Trophoblast cell (in vitro differentiated cells and primary cell): ENCODE measurements around the gene STPG4.
A peak's percentile ranks its signal among the peaks of the same experiment; 100 is the strongest.

Source experiments
- DNase-seq, 2 donors: peaks; one replicate each; pipeline ENCODE4 v3.0.0-alpha.2; 2016
- H2AFZ ChIP-seq: 2 replicates; pipeline ENCODE4 v1.6.1; 2013; ENCODE audit warnings: low read length, moderate library complexity, mild to moderate bottlenecking; ENCODE audit not compliant: insufficient read depth, poor library complexity
- H2AK5ac ChIP-seq: 2 replicates; pipeline ENCODE4 v1.6.1; 2013; ENCODE audit warnings: mild to moderate bottlenecking, low read length
- H2BK120ac ChIP-seq: 2 replicates; pipeline ENCODE4 v1.6.1; 2013; ENCODE audit warnings: low read length, mild to moderate bottlenecking, moderate library complexity; ENCODE audit not compliant: insufficient read depth, poor library complexity
- H2BK12ac ChIP-seq: 2 replicates; pipeline ENCODE4 v1.6.1; 2013; ENCODE audit warnings: mild to moderate bottlenecking, low read length, moderate library complexity
- H2BK5ac ChIP-seq: 2 replicates; pipeline ENCODE4 v1.6.1; 2013; ENCODE audit warnings: low read length, low read depth, moderate library complexity, mild to moderate bottlenecking; ENCODE audit not compliant: poor library complexity
- H3K14ac ChIP-seq: 2 replicates; pipeline ENCODE4 v1.6.1; 2013; ENCODE audit warnings: mild to moderate bottlenecking, low read length
- H3K18ac ChIP-seq: 2 replicates; pipeline ENCODE4 v1.6.1; 2013; ENCODE audit warnings: mild to moderate bottlenecking, low read length
- H3K23ac ChIP-seq: 2 replicates; pipeline ENCODE4 v1.6.1; 2013; ENCODE audit warnings: low read length
- H3K27ac ChIP-seq: 2 replicates; pipeline ENCODE4 v1.5.1; 2013; ENCODE audit warnings: low read depth, mild to moderate bottlenecking, inconsistent platforms, low read length, moderate library complexity
- H3K27me3 ChIP-seq: 2 replicates; pipeline ENCODE4 v1.6.1; 2013; ENCODE audit warnings: inconsistent platforms, mild to moderate bottlenecking, low read length, moderate library complexity; ENCODE audit not compliant: insufficient read depth
- H3K36me3 ChIP-seq, 2 experiments: 1 replicate in 1 of 2; 2 replicates in 1 of 2; pipeline ENCODE4 v1.6.1; 2013; ENCODE audit warnings: low read length in 2 of 2, mild to moderate bottlenecking in 2 of 2, moderate library complexity in 1 of 2; ENCODE audit not compliant: insufficient read depth in 2 of 2, control insufficient read depth in 1 of 2
- H3K4ac ChIP-seq: 2 replicates; pipeline ENCODE4 v1.6.1; 2013; ENCODE audit warnings: low read depth, mild to moderate bottlenecking, low read length, moderate library complexity
- H3K4me1 ChIP-seq, 2 experiments: 1 replicate in 1 of 2; 2 replicates in 1 of 2; pipeline ENCODE4 v1.6.1; 2013; ENCODE audit warnings: low read length in 2 of 2, mild to moderate bottlenecking in 2 of 2, moderate library complexity in 1 of 2; ENCODE audit not compliant: insufficient read depth in 2 of 2, control insufficient read depth in 1 of 2
- H3K4me2 ChIP-seq: 2 replicates; pipeline ENCODE4 v1.6.1; 2013; ENCODE audit warnings: inconsistent platforms, mild to moderate bottlenecking, low read length, moderate library complexity
- H3K4me3 ChIP-seq: 2 replicates; pipeline ENCODE4 v1.5.1; 2013; ENCODE audit warnings: mild to moderate bottlenecking, low read depth, low read length, inconsistent platforms
- H3K79me1 ChIP-seq: one replicate; pipeline ENCODE4 v1.6.1; 2013; ENCODE audit warnings: low read length
- H3K79me2 ChIP-seq: 2 replicates; pipeline ENCODE4 v1.6.1; 2013; ENCODE audit warnings: low read length, mild to moderate bottlenecking; ENCODE audit not compliant: control insufficient read depth, insufficient read depth, poor library complexity
- H3K9ac ChIP-seq: 2 replicates; pipeline ENCODE4 v1.6.1; 2013; ENCODE audit warnings: mild to moderate bottlenecking, low read length
- H3K9me3 ChIP-seq: 2 replicates; pipeline ENCODE4 v1.6.1; 2013; ENCODE audit warnings: low read depth, mild to moderate bottlenecking, control low read depth, inconsistent platforms, low read length; ENCODE audit not compliant: insufficient read depth
- H4K12ac ChIP-seq: 2 replicates; pipeline ENCODE4 v1.6.1; 2013; ENCODE audit warnings: low read depth, mild to moderate bottlenecking, low read length, moderate library complexity
- H4K8ac ChIP-seq: 2 replicates; pipeline ENCODE4 v1.6.1; 2013; ENCODE audit warnings: low read depth, mild to moderate bottlenecking, low read length, moderate library complexity
- H4K91ac ChIP-seq: one replicate; pipeline ENCODE4 v1.6.1; 2013; ENCODE audit warnings: low read depth, mild to moderate bottlenecking, low read length, moderate library complexity
- WGBS: extraction: QIAGEN DNeasy Blood & Tissue Kit; methylation state at CpG from one replicate; pipeline ENCODE4 v1.1.7; 2013; ENCODE audit warnings: missing lambda C conversion rate; ENCODE audit not compliant: insufficient read length, insufficient coverage; ENCODE audit errors: extremely low coverage; 5-methylcytosine and 5-hydroxymethylcytosine counted together

Gene STPG4

DNA sequence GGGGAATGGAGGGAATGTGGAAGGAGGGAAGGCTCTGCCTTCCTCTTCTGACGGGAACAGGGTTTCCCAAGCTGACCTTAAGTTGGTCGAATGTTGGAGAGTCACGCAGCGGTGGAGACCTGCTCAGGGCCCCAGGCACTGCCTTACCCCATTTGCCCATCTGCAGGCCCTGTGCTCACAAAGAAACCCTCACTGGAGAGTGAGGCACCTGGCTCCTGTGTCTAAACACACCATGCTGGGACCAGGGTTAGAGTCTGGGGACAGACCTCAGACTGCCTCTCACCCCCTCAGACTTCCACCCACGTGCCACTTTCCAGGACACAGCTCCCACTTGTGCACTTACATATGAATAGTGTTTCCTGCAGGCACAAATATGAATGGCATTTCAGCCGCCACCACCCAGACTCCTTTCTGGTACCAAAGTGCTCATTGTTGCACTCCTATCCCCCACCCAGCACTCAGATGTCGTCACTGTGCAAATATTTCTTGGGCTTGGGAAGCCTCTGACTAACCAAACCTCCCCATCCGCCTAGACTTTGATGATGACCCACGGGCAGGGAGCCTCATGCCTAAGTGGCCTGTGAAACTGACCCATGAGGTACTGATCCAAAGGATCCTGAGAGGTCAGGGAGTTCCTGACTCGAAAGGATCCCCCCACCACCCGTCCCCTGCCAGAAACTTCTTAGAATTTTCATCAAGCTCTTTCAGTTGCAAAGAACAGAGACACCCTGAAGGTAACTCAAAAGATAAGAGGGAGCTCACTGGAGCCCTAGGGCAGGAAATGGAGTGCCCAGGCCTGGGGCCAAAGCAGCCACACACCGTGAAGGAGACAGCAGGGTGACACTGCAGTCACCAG is 78.3 kb downstream of the STPG4 start:
- H3K4me2 ChIP-seq: peak overlapping the region; percentile 36
- peak overlapping the region; percentile 90 for H3K18ac ChIP-seq
- no peaks in the 10 kb centered on the region for H3K9me3 ChIP-seq
- no peak overlapping the region for H2AFZ ChIP-seq
- peak overlapping the region; percentile 88 for H2AK5ac ChIP-seq
- H4K12ac ChIP-seq: no peak overlapping the region
- H3K79me1 ChIP-seq: peaks cover 49% of the 10 kb centered on the region
- peaks cover 13% of the 10 kb centered on the region for H3K79me2 ChIP-seq
- H2BK5ac ChIP-seq: peak overlapping the region; percentile 91
- peak overlapping the region; percentile 97 for H2BK12ac ChIP-seq
- H3K27ac ChIP-seq: peak overlapping the region; percentile 96
- peaks cover 38 to 49% of the 10 kb centered on the region in 2 experiments for H3K4me1 ChIP-seq
- H3K14ac ChIP-seq: peak overlapping the region; percentile 92
- no peak overlapping the region for H3K23ac ChIP-seq
- no CpG with 5 or more reads among the region's 12 CpGs for WGBS
- peak overlapping the region; percentile 72 for H4K8ac ChIP-seq
- no peaks in the 10 kb centered on the region for H3K27me3 ChIP-seq
- DNase-seq: peak; percentile 97 to 99
- H4K91ac ChIP-seq: peak overlapping the region; percentile 97
- peaks cover 8 to 21% of the 10 kb centered on the region in 2 experiments for H3K36me3 ChIP-seq
- no peak overlapping the region for H3K4me3 ChIP-seq
- H3K4ac ChIP-seq: peak overlapping the region; percentile 59
- H2BK120ac ChIP-seq: peak overlapping the region; percentile 96
- H3K9ac ChIP-seq: no peak overlapping the region

DNA sequence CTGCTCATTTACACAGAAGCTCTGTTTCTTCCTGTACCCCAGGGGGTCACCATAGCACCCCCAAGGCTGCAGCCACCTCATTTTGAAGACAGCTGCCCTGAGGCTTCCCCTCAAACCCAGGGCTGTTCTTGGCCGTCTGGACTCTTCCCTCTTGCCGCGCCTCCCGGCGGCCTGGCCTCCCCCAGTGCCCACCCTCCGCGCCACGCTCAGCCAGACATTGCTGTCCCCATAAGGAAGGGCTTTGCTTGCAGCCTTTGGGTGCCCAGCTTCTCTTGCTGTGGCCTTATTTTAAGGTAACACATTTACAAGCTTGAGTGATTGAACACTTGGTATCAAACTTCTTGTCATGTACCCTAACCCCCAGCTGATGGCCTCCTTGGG is 79.0 kb downstream of the STPG4 start:
- Histone ChIP-seq H2BK5ac (peak overlapping the region; percentile 91), H4K12ac (peak overlapping the region; percentile 20), H3K4ac (peak overlapping the region; percentile 59), H3K18ac (peak overlapping the region; percentile 90), H2BK12ac (peak overlapping the region; percentile 97), H3K9me3 (no peaks in the 10 kb centered on the region), H3K36me3 (peaks cover 11 to 23% of the 10 kb centered on the region in 2 experiments), H2BK120ac (peak overlapping the region; percentile 96), H2AFZ (peak overlapping the region; percentile 4), H4K91ac (peak overlapping the region; percentile 97), H3K27me3 (no peaks in the 10 kb centered on the region), H3K4me2 (no peak overlapping the region), H3K27ac (peak overlapping the region; percentile 96), H3K79me2 (peaks cover 13% of the 10 kb centered on the region), H4K8ac (peak overlapping the region; percentile 72), H3K4me1 (peaks cover 42 to 55% of the 10 kb centered on the region in 2 experiments), H3K23ac (no peak overlapping the region), H3K14ac (peak overlapping the region; percentile 92), H3K4me3 (no peak overlapping the region), H2AK5ac (peak overlapping the region; percentile 88), H3K9ac (no peak overlapping the region), H3K79me1 (peaks cover 56% of the 10 kb centered on the region)
- no peak for DNase-seq
- no CpG with 5 or more reads among the region's 8 CpGs for WGBS

DNA sequence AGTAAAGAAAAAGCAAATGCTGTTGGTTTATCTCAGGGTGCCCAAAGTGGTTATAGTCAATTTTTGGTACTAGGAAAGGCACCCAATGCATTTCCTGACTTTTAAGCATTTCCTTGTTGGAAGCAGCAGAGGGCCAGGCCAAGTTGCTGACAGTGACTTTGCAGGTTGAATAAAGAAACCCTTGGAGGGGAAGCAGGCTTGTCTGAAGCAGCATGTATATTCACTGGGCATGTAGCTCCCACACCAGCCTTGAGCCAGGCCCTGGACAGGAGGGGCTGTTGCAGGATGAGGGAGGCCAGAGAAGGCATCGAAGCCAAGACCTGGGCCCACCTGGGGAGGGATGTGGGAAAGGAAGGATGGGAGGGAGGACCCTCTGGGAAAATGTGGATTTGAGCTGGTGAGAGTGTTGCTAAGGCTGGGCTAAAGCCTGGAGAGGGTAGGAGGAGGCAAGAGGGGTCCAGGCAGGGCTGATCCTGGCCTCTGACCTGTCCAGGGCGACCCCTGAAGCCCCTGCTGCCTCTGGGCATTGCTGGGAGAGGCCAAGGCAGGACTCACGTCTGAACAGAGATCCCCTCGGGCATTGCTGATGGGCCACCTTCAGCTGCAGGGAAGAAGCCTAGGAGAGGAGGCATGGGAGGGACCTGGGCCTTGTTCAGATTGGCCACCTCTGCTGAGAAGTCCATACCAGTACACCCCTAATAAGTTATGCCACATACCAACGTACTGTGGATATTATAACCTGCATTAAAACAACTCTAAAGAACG is 79.6 kb downstream of the STPG4 start:
- Histone ChIP-seq H3K14ac (peak overlapping the region; percentile 92), H3K4ac (peak overlapping the region; percentile 56), H3K4me3 (no peak overlapping the region), H3K4me2 (no peak overlapping the region), H2BK12ac (peak overlapping the region; percentile 97), H3K79me2 (peaks cover 13% of the 10 kb centered on the region), H3K27ac (peak overlapping the region; percentile 96), H3K36me3 (peaks cover 16 to 29% of the 10 kb centered on the region in 2 experiments), H3K79me1 (peaks cover 62% of the 10 kb centered on the region), H4K12ac (peak overlapping the region; percentile 20), H4K91ac (peak overlapping the region; percentile 97), H2AFZ (peak overlapping the region; percentile 18), H2BK120ac (peak overlapping the region; percentile 96), H4K8ac (peak overlapping the region; percentile 72), H2BK5ac (peak overlapping the region; percentile 91), H3K27me3 (no peaks in the 10 kb centered on the region), H2AK5ac (peak overlapping the region; percentile 97), H3K9ac (no peak overlapping the region), H3K18ac (peak overlapping the region; percentile 52), H3K4me1 (peaks cover 48 to 61% of the 10 kb centered on the region in 2 experiments), H3K23ac (no peak overlapping the region), H3K9me3 (no peaks in the 10 kb centered on the region)
- peak in 1 of 2 donors; percentile 34 for DNase-seq
- no CpG with 5 or more reads among the region's 6 CpGs for WGBS

DNA sequence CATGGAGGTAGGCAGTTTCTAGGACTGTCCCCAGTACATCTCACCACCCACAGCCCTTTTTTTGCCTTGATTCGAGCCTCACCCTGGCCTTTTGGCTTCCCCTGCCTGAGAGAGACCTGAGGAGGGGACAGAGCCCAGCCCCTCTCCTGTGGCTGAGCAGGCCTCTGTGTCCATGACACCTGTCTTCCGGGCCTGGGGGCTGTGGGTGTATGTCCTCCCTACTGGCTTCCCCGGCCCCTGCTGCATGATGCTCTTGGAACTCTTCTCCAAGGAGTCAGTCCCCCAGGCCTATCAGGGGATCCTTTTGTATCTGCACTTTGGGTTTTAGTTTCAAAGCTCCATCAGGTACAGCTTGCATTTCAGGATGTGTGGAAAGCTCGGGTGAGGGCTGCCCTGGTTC is 80.4 kb downstream of the STPG4 start:
- Histone ChIP-seq H3K4me1 (peaks cover 55 to 68% of the 10 kb centered on the region in 2 experiments), H4K12ac (no peak overlapping the region), H3K4me2 (no peak overlapping the region), H3K23ac (no peak overlapping the region), H2BK12ac (peak overlapping the region; percentile 64), H4K8ac (no peak overlapping the region), H3K36me3 (peaks cover 17 to 30% of the 10 kb centered on the region in 2 experiments), H3K79me2 (peaks cover 19% of the 10 kb centered on the region), H3K18ac (no peak overlapping the region), H3K27me3 (no peaks in the 10 kb centered on the region), H3K4me3 (no peak overlapping the region), H2BK5ac (no peak overlapping the region), H3K79me1 (peaks cover 66% of the 10 kb centered on the region), H3K9me3 (no peaks in the 10 kb centered on the region), H3K14ac (peak overlapping the region; percentile 24), H2BK120ac (peak overlapping the region; percentile 50), H4K91ac (peak overlapping the region; percentile 36), H3K4ac (no peak overlapping the region), H3K27ac (no peak overlapping the region), H3K9ac (no peak overlapping the region), H2AFZ (no peak overlapping the region), H2AK5ac (peak overlapping the region; percentile 56)
- DNase-seq: no peak
- no CpG with 5 or more reads among the region's 4 CpGs for whole genome bisulfite sequencing
